NCI-H2107 treated with DMSO at 0.1 percent for 48 hours (cell line): Measurements from ENCODE around the gene CD99L2.

ENCODE experiments used
- DNase-seq: peaks from one replicate; lab custom pipeline; 2025; ENCODE audit not compliant: unreplicated experiment; lab: John Stamatoyannopoulos, UW

Gene CD99L2

GRCh38 chrX:150766351-150767044, 132.0 kb downstream of the CD99L2 start:
- DNase-seq = no peak

GRCh38 chrX:150765782-150766350, 132.6 kb downstream of the CD99L2 start:
- DNase-seq = no peak

- DNase-seq = no peak
Measured at GRCh38 chrX:150765237-150765636, 133.2 kb downstream of the CD99L2 start.

GRCh38 chrX:150763810-150764209, 134.7 kb downstream of the CD99L2 start:
- no peak for DNase-seq

- DNase-seq = no peak
Measured at GRCh38 chrX:150763303-150763797, 135.1 kb downstream of the CD99L2 start.

GRCh38 chrX:150762258-150763165, 136.0 kb downstream of the CD99L2 start:
- DNase-seq = no peak

GRCh38 chrX:150761819-150762216, 136.7 kb downstream of the CD99L2 start:
- DNase-seq = no peak

GRCh38 chrX:150761176-150761818, 137.2 kb downstream of the CD99L2 start:
- DNase-seq = no peak

- no peak for DNase-seq
Measured at GRCh38 chrX:150759568-150760416, 138.7 kb downstream of the CD99L2 start.

GRCh38 chrX:150757371-150757770, 141.1 kb downstream of the CD99L2 start:
- DNase-seq = no peak

GRCh38 chrX:150753968-150754367, 144.5 kb downstream of the CD99L2 start:
- no peak for DNase-seq

- no peak for DNase-seq
Measured at GRCh38 chrX:150753357-150753756, 145.1 kb downstream of the CD99L2 start.

- no peak for DNase-seq
Measured at GRCh38 chrX:150752124-150752523, 146.3 kb downstream of the CD99L2 start.

GRCh38 chrX:150736475-150736874, 162.0 kb downstream of the CD99L2 start:
- no peak for DNase-seq

GRCh38 chrX:150731795-150732194, 166.7 kb downstream of the CD99L2 start:
- no peak for DNase-seq

- DNase-seq = no peak
Measured at GRCh38 chrX:150730719-150731118, 167.7 kb downstream of the CD99L2 start.

- no peak for DNase-seq
Measured at GRCh38 chrX:150729956-150730355, 168.5 kb downstream of the CD99L2 start.

GRCh38 chrX:150719621-150720020, 178.8 kb downstream of the CD99L2 start:
- DNase-seq = no peak
